Measurements from ENCODE around the gene CCDC157. TPM values are rescaled to one million over a fixed set of nuclear protein-coding genes. Genes with fewer than 3 reads are reported as not detected.
"Not testable (repeated sequence)": the region's sequence is repeated elsewhere in the genome, so short reads cannot be mapped to it uniquely, and the experiment has no call there.

Gene CCDC157
- total and polyA plus RNA-seq, 2 donors (not counting 1 experiment from before 2014, with no cell fraction given) = 3.6 to 6.4 TPM

- Histone ChIP-seq H3K4me1 (ENCODE audit: control insufficient read depth in 2 of 2, insufficient read depth in 2 of 2, low read length in 2 of 2) (peaks cover 7 to 12% of the 10 kb centered on the region in 2 donors), H3K27me3 (replicated peaks in 1 of 4; ENCODE audit: control extremely low read depth in 1 of 4, control insufficient read depth in 3 of 4, insufficient read depth in 4 of 4, low read length in 3 of 4) (peaks cover 0 to 23% (median 17%) of the 10 kb centered on the region in 4 experiments), H3K9me3 (ENCODE audit: control extremely low read depth in 1 of 3, control insufficient read depth in 2 of 3, insufficient read depth in 1 of 3, low read length in 2 of 3) (peaks cover 0 to 8% (median 0%) of the 10 kb centered on the region in 3 donors), H3K27ac (ENCODE audit: low read length in 2 of 2) (no peak overlapping the region), H3K4me2 (replicated peaks; ENCODE audit: low read depth, low read length, poor library complexity, severe bottlenecking) (no peak overlapping the region), H3K79me2 (ENCODE audit: control insufficient read depth, insufficient read depth, low read length) (no peaks in the 10 kb centered on the region), H3K9ac (ENCODE audit: low read length) (no peak overlapping the region), H3K36me3 (replicated peaks in 1 of 2; ENCODE audit: control extremely low read depth in 1 of 2, control insufficient read depth in 1 of 2, extremely low read depth in 1 of 2, insufficient read depth in 2 of 2, low read length in 1 of 2) (no peaks in the 10 kb centered on the region), H4K20me1 (ENCODE audit: control insufficient read depth, insufficient read depth, low read length, poor library complexity, severe bottlenecking) (no peaks in the 10 kb centered on the region), H3K4me3 (ENCODE audit: control extremely low read depth in 1 of 5, extremely low read depth in 1 of 5, insufficient read depth in 1 of 5, low read depth in 2 of 5, low read length in 4 of 5) (no peak overlapping the region), H2AFZ (ENCODE audit: insufficient read depth, low read depth, low read length, poor library complexity, severe bottlenecking) (no peak overlapping the region)
- POLR2A ChIA-PET = interaction anchor here (0.6 kb wide), 1 partner anchor 121 kb away, joined by 3 read pairs; no protein-coding TSS in a partner anchor
- 90% methylated on average over 4 of the region's 5 CpGs for WGBS (ENCODE audit: insufficient coverage)
- Mint-ChIP-seq H3K9me3 (ENCODE audit: insufficient read depth) (no peaks in the 10 kb centered on the region), H3K27ac (no peak overlapping the region), H3K4me1 (peaks cover 4% of the 10 kb centered on the region), H3K4me3 (no peak overlapping the region), H3K27me3 (peaks cover 18% of the 10 kb centered on the region)
- ATAC-seq (ENCODE audit: low read depth) (no peak), DNase-seq (no peak)
- TF ChIP-seq EZH2 (IDR thresholded peaks at IDR 0.05; ENCODE audit: borderline replicate concordance, insufficient read depth, low read depth, low read length, poor library complexity, severe bottlenecking) (no peak), CTCF (IDR thresholded peaks at IDR 0.05) (no peak)
- CTCF ChIA-PET = interaction anchor here (0.9 to 1.5 kb wide), 4 partner anchors 9 to 115 kb away, joined by 3 read pairs; no protein-coding TSS in a partner anchor
- intact Hi-C loops (cut with micrococcal nuclease) = no loop called here
These were observed 45.4 kb downstream of the CCDC157 start for GRCh38 chr22:30402028-30402765.

DNA sequence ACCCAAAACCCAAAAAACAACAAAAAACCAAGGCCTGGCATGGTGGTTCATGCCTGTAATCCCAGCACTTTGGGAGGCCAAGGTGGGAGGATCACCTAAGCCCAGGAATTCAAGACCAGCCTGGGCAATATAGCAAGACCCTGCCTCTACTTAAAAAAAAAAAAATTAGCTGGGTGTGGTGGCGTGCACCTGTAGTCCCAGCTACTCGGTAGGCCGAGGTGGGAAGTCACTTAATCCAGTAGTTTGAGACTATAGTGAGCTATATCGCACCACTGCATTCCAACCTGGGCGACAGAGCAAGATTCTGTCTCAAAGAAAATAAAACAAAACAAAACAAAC, 45.9 kb downstream of the CCDC157 start:
- ChIA-PET CTCF (interaction anchor here (1.2 kb wide), 1 partner anchor 10 kb away, joined by 3 read pairs; no protein-coding TSS in a partner anchor), POLR2A (interaction anchor here (0.6 kb wide), 1 partner anchor 121 kb away, joined by 3 read pairs; no protein-coding TSS in a partner anchor)
- H3K4me1 Mint-ChIP-seq; intact Hi-C loops (cut with micrococcal nuclease); H3K36me3 ChIP-seq (replicated peaks in 1 of 2; ENCODE audit: control extremely low read depth in 1 of 2, control insufficient read depth in 1 of 2, extremely low read depth in 1 of 2, insufficient read depth in 2 of 2, low read length in 1 of 2); ATAC-seq (ENCODE audit: low read depth); H3K79me2 ChIP-seq (ENCODE audit: control insufficient read depth, insufficient read depth, low read length); H3K4me3 Mint-ChIP-seq; H3K9ac ChIP-seq (ENCODE audit: low read length); H4K20me1 ChIP-seq (ENCODE audit: control insufficient read depth, insufficient read depth, low read length, poor library complexity, severe bottlenecking); H3K27ac Mint-ChIP-seq; H3K4me1 ChIP-seq (ENCODE audit: control insufficient read depth in 2 of 2, insufficient read depth in 2 of 2, low read length in 2 of 2); H3K9me3 Mint-ChIP-seq (ENCODE audit: insufficient read depth); H3K9me3 ChIP-seq (ENCODE audit: control extremely low read depth in 1 of 3, control insufficient read depth in 2 of 3, insufficient read depth in 1 of 3, low read length in 2 of 3); DNase-seq; H3K4me2 ChIP-seq (replicated peaks; ENCODE audit: low read depth, low read length, poor library complexity, severe bottlenecking); H2AFZ ChIP-seq (ENCODE audit: insufficient read depth, low read depth, low read length, poor library complexity, severe bottlenecking); H3K4me3 ChIP-seq (ENCODE audit: control extremely low read depth in 1 of 5, extremely low read depth in 1 of 5, insufficient read depth in 1 of 5, low read depth in 2 of 5, low read length in 4 of 5); H3K27ac ChIP-seq (ENCODE audit: low read length in 2 of 2): not testable (repeated sequence)
- H3K27me3 ChIP-seq (replicated peaks in 1 of 4; ENCODE audit: control extremely low read depth in 1 of 4, control insufficient read depth in 3 of 4, insufficient read depth in 4 of 4, low read length in 3 of 4) = peaks cover 0 to 18% (median 12%) of the 10 kb centered on the region in 4 experiments
- 96% methylated on average over 4 of the region's 5 CpGs for WGBS (ENCODE audit: insufficient coverage)
- peaks cover 15% of the 10 kb centered on the region for H3K27me3 Mint-ChIP-seq

All from B cell (primary cell).